Activated B cell treated with CpG ODN at 0.5 μM for 24 hours (primary cell): Measurements from ENCODE around the gene GZF1. TPM values are rescaled to one million over a fixed set of nuclear protein-coding genes. Genes with fewer than 3 reads are reported as not detected.

Experiments
- ATAC-seq: fragments of 200-7000 bp; cut with Tn5 transposase; one replicate; pipeline ENCODE4 v1.10.0; 2021; ENCODE audit warnings: low read depth, mild to moderate bottlenecking, moderate library complexity
- CTCF ChIA-PET: fragments of 350-600 bp; sonication (Branson Sonifier 250); formaldehyde crosslinking; loops from one replicate; lab custom pipeline; 2021; ENCODE audit warnings: antibody characterized with exemption; lab: Charles Lee
- POLR2A ChIA-PET: fragments of 350-600 bp; sonication (Branson Sonifier 250); formaldehyde crosslinking; loops from one replicate; lab custom pipeline; 2021; ENCODE audit warnings: antibody characterized with exemption; lab: Charles Lee
- DNase-seq: peaks from one replicate; pipeline ENCODE4 v3.0.0; 2022
- H3K27ac Mint-ChIP-seq: one replicate; pipeline ENCODE4 v1.8.0; 2020; ENCODE audit warnings: mixed read lengths
- H3K27me3 Mint-ChIP-seq: one replicate; pipeline ENCODE4 v1.8.0; 2021; ENCODE audit warnings: mixed read lengths
- H3K36me3 Mint-ChIP-seq: one replicate; pipeline ENCODE4 v1.8.0; 2021; ENCODE audit warnings: low read depth, mixed read lengths
- H3K4me1 Mint-ChIP-seq: one replicate; pipeline ENCODE4 v1.8.0; 2021; ENCODE audit warnings: mixed read lengths
- H3K4me3 Mint-ChIP-seq: one replicate; pipeline ENCODE4 v1.8.0; 2020; ENCODE audit warnings: mild to moderate bottlenecking, mixed read lengths
- H3K9me3 Mint-ChIP-seq: one replicate; pipeline ENCODE4 v1.8.0; 2020; ENCODE audit warnings: mixed read lengths
- intact Hi-C: fragments of 100-400 bp; cut with micrococcal nuclease; formaldehyde crosslinking; loops from one replicate; pipeline ENCODE4 v1.15.1; 2024
- total RNA-seq: library from RNA; stranded (reverse); gene quantifications from 2 replicates; pipeline ENCODE4 v1.2.3, GENCODE V29; 2022
- TF ChIP-seq, protein P1 (sequence below): fragments of 200-600 bp; IDR thresholded peaks from one replicate; pipeline ENCODE4 v1.8.0; 2022; ENCODE audit warnings: antibody characterized with exemption, mild to moderate bottlenecking

GZF1 gene
- total RNA-seq, 1 donor from 2014 or later: 13.3 TPM

DNA sequence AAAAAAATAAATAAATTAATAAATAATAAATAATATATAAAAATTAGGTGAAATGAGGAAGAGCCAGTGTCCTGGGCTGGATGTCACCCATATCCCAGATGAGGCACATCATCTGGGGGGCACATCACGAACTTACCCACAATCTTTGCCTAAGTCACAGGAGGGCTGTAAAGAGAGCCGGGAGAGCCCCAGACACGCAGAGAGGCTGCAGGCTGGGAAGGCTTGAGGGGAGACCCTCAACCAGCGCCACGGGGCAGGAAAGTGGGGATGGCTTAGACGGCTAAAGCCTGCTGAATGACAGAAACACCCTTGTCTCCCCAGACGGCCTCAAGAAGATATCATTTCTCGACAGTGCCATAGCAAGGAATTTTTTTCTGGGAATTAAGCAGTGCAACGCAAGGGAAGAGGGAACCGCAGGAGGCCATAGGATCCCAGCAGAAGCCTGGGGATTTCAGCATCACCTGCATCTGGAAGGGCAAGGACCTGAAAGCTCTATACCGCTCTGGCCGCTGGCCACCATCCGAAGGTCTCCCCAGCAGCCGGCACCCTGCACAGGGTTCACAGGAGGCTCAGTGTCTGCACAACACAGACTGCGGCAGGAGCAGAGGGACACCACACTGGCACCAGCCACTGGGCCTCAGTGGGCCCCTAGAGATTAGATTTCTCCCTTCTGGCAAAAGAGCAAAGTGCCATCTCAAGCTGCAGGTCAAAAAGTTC, 34.2 kb upstream of the GZF1 start:
- peaks cover 13% of the 10 kb centered on the region for H3K4me1 Mint-ChIP-seq
- no peaks in the 10 kb centered on the region for H3K9me3 Mint-ChIP-seq
- DNase-seq (no peak), ATAC-seq (no peak)
- no peak overlapping the region for H3K4me3 Mint-ChIP-seq
- CTCF ChIA-PET: interaction anchor here (1.3 kb wide), 1 partner anchor 13 kb away, joined by 3 read pairs; no protein-coding TSS in a partner anchor
- H3K36me3 Mint-ChIP-seq: no peaks in the 10 kb centered on the region
- TF ChIP-seq, protein P1, sequence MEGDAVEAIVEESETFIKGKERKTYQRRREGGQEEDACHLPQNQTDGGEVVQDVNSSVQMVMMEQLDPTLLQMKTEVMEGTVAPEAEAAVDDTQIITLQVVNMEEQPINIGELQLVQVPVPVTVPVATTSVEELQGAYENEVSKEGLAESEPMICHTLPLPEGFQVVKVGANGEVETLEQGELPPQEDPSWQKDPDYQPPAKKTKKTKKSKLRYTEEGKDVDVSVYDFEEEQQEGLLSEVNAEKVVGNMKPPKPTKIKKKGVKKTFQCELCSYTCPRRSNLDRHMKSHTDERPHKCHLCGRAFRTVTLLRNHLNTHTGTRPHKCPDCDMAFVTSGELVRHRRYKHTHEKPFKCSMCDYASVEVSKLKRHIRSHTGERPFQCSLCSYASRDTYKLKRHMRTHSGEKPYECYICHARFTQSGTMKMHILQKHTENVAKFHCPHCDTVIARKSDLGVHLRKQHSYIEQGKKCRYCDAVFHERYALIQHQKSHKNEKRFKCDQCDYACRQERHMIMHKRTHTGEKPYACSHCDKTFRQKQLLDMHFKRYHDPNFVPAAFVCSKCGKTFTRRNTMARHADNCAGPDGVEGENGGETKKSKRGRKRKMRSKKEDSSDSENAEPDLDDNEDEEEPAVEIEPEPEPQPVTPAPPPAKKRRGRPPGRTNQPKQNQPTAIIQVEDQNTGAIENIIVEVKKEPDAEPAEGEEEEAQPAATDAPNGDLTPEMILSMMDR: no peak
- H3K27me3 Mint-ChIP-seq: no peaks in the 10 kb centered on the region
- intact Hi-C loops: no loop called here
- no peak overlapping the region for H3K27ac Mint-ChIP-seq
- POLR2A ChIA-PET: no interaction called here

DNA sequence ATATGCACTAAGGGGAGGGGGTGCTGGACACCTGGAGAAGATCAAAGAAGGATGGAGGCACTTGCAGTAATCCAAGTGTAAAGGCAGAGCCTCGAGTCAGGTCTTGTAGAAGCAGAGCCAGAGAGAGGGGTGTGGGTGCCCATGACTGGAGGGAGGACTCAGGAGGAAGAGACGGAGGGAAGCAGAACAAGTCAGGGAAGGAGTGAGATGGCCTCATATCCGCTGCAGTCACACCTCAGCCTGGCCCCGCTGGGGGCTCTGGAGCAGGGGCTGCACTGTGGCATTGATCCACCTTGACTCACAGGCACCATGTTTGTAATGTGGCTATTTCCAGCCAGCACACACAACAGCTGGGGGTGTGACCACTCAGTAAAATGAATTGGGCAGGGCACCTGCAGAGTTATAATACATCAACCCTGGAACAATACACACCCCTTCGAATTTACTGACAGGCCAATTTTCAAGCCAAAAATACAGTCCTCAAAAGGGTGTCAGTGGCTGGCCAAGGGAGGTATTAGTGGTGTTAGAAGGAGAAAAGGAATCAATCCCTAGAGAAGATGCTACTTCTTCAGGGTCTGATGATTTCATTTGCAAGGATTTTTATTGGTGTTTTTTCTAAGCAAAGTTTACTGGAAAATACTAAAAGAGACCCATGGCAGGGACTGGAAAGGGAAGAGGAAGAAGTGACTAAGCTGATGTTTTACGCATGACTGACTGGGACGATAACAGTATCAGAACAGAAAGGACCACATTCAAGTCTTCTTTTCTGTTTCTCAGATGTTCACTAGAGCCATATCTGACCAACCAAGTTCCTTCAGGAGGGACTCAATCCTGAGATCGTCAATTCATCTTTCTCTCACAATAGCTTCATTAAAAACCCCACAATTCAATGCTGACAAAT, 30.3 kb upstream of the GZF1 start:
- intact Hi-C loops: no loop called here
- H3K4me3 Mint-ChIP-seq: no peak overlapping the region
- TF ChIP-seq, protein P1: no peak
- no peaks in the 10 kb centered on the region for H3K36me3 Mint-ChIP-seq
- no peaks in the 10 kb centered on the region for H3K27me3 Mint-ChIP-seq
- H3K27ac Mint-ChIP-seq: peak overlapping the region; percentile 30
- ATAC-seq: peak; percentile 31
- ChIA-PET POLR2A (interaction anchor here (0.7 to 1.0 kb wide), 2 partner anchors 9 to 18 kb away, joined by 3 to 4 read pairs; partner anchors contain the start of gene NXT1), CTCF (no interaction called here)
- H3K9me3 Mint-ChIP-seq: no peaks in the 10 kb centered on the region
- peaks cover 21% of the 10 kb centered on the region for H3K4me1 Mint-ChIP-seq
- DNase-seq: no peak

DNA sequence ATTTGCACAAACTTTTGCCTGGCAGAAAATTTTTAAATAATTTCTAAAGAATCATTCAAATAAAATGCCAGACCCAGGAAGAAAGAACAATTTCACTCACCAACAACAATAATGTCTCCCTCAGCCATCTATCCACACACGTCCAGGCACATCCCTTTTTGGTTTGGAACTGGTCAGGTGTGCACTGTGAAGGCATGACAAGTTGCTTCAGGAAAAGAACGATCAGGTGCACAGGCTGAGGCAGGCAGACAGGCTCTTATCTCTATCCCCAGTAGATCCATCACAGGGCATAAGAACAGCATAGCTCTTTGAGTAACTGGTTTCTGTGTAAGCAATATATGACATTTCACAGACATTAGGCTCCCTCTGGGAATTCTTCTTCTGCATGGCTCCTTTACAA, 29.5 kb upstream of the GZF1 start:
- TF ChIP-seq, protein P1: no peak
- Mint-ChIP-seq H3K9me3 (no peaks in the 10 kb centered on the region), H3K27ac (no peak overlapping the region), H3K4me1 (peaks cover 21% of the 10 kb centered on the region), H3K4me3 (no peak overlapping the region), H3K27me3 (no peaks in the 10 kb centered on the region), H3K36me3 (no peaks in the 10 kb centered on the region)
- ChIA-PET CTCF (no interaction called here), POLR2A (interaction anchor here (0.7 to 1.0 kb wide), 2 partner anchors 8 to 18 kb away, joined by 3 to 4 read pairs; partner anchors contain the start of gene NXT1)
- intact Hi-C loops: no loop called here
- DNase-seq (no peak), ATAC-seq (no peak)

DNA sequence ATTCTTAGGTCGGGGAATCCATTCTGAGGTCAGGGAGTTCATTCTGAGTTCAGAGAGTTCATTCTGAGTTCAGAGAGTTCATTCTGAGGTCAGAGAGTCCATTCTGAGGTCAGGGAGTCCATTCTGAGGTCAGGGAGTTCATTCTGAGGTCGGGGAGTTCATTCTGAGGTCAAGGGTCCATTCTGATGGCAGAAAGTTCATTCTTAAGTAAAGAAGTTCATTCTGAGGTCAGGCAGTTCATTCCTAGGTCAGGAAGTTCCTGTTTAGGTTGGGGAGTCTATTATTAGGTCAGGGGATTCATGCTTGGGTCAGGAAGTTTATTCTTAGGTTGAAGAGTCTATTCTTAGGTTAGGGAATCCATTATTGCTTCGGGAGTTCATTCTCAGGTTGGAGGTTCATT, 27.9 kb upstream of the GZF1 start:
- Mint-ChIP-seq H3K4me1 (peaks cover 21% of the 10 kb centered on the region), H3K9me3 (no peaks in the 10 kb centered on the region), H3K27ac (no peak overlapping the region), H3K36me3 (no peaks in the 10 kb centered on the region), H3K4me3 (no peak overlapping the region), H3K27me3 (no peaks in the 10 kb centered on the region)
- CTCF ChIA-PET: no interaction called here
- POLR2A ChIA-PET: no interaction called here
- intact Hi-C loops: no loop called here
- ATAC-seq: no peak
- TF ChIP-seq, protein P1: no peak
- no peak for DNase-seq

DNA sequence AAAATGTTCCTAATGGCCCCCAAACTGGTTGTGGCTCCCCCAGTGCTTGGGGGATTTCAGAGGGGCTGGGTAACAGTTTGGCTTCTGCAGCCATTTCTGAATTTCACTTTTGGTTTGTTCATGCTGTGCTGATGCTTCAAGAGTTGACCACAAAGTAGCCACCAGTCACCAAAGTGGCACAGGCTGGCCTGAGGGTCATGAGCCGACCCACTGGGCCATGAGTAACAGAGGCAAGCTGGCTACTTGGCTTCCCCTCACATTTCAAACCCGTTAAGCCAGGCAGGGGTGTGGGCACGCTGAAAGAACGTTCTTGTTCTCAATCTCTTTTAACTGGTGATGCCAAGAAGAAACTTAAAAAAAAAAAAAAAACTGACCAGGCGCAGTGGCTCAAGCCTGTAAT, 26.5 kb upstream of the GZF1 start:
- Mint-ChIP-seq H3K9me3 (no peaks in the 10 kb centered on the region), H3K27me3 (peaks cover 1% of the 10 kb centered on the region), H3K36me3 (no peaks in the 10 kb centered on the region), H3K4me3 (no peak overlapping the region), H3K27ac (no peak overlapping the region), H3K4me1 (peaks cover 21% of the 10 kb centered on the region)
- DNase-seq (no peak), ATAC-seq (no peak)
- TF ChIP-seq, protein P1: no peak
- intact Hi-C loops: no loop called here
- ChIA-PET CTCF (no interaction called here), POLR2A (no interaction called here)
